NCI-H2196 (cell line): ENCODE data around the gene CIB2.

Experiments
- DNase-seq: peaks from one replicate; lab custom pipeline; 2025; ENCODE audit not compliant: unreplicated experiment; lab: John Stamatoyannopoulos, UW

Gene CIB2

DNA sequence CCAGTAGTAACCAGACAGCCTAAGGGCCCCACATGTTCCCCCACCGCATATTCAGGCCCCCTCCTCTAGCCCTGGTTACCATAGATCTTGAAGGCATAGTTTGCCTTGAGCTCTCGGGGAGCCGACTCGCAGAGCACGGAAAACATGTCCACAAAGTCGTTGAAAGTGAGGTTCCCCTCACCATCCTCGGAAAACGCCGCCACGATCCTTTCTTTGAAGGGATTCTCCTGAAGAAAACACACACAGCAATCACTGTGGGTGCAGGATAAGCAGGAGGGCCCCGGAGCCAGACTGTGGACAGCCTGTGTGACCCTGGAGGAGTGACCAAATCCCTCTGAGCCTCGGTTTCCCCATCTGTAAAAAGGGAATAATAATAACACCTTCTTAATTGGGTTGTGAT lies 22.1 kb downstream of the CIB2 start:
- DNase-seq = no peak

- DNase-seq = peak; percentile 65
These were observed 22.8 kb downstream of the CIB2 start for GRCh38 chr15:78108300-78109084.

GRCh38 chr15:78107471-78107870 lies 23.8 kb downstream of the CIB2 start:
- no peak for DNase-seq

GRCh38 chr15:78105476-78106241 lies 25.6 kb downstream of the CIB2 start:
- no peak for DNase-seq

- no peak for DNase-seq
These were observed 26.4 kb downstream of the CIB2 start for GRCh38 chr15:78104566-78105475.

GRCh38 chr15:78104119-78104479 lies 27.1 kb downstream of the CIB2 start:
- DNase-seq = no peak

DNA sequence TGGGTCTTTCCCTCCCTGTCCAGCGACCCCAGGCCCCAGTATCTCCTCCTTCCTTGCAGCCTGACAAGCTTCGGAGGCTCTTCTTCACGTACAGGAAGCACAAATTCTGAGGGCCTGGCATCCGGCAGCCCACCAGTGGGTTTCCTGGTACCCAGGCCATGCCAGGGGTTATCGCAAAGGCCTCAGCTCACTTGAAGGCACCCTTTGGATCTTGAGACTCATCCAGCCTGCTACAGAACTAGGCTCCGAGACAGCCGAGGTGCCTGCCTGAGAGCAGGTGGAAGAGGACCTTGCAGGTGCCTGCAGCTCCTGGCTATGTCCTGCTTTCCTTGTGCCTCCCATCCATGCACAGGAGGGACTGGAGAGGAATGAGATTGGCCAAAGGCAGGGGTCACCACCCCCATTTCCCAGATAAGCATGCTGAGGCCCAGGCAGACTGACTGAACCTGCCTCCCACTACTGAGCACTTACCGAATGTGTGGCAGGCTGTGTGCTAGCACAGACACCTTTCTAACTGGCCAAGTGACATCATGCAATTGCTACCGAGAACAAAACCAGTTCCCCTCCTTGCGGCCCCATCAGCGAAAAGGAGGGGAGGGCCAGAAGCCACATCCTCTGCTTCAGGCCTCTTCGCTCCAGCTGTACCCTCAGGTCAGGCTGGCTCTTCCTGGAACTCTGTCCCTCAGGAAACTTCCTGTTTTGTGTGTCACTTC lies 27.7 kb downstream of the CIB2 start:
- no peak for DNase-seq

- no peak for DNase-seq
These were observed 28.5 kb downstream of the CIB2 start for GRCh38 chr15:78102741-78103140.

GRCh38 chr15:78102211-78102610 lies 29.0 kb downstream of the CIB2 start:
- DNase-seq = no peak

DNA sequence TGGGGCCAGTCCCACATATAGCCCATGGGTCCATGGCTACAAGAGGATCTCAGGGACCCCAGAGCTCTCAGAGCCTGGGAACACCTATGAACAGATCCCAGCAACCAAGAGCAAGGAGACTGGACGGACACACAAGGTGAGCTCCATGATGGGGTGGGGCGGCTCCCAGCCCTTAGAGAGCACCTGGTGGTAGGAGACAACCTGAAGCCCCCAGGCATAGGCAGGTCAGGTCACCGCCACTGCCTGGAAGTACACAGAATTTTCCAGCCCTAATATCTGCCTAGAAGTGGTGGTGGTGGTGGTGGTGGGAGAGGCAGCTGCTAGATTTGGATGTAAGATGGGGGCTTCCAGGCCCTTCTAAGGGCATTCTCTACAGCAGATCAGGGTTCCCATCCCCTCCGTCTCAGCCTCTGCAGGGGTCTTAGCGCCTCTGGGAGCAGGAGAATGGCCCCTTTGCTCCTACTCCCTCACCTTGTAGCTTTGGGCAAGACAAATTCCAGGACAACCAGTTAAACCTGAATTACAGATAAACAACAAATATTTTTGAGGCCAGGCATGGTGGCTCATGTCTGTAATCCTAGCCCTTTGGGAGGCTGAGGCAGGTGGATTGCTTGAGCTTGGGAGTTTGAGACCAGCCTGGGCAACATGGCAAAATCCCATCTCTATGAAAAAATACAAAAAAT lies 29.7 kb downstream of the CIB2 start:
- DNase-seq = no peak

DNA sequence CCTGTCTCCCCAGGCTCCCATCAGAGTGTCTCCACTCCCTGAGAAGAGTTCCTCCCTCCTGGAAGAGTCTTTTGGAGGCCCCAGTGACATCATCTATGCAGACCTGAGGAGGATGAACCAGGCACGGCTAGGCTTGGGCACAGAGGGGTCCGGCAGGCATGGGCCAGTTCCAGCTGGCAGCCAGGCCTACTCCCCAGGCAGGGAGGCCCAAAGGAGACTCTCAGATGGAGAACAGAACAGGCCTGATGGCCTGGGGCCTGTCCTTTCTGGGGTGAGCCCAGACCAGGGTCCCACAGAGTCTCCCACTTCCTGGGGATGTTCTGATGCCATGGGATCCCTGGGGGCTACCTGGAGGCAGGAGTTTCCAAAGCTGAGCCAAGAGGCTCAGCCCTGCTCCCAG lies 30.4 kb downstream of the CIB2 start:
- DNase-seq = no peak

DNA sequence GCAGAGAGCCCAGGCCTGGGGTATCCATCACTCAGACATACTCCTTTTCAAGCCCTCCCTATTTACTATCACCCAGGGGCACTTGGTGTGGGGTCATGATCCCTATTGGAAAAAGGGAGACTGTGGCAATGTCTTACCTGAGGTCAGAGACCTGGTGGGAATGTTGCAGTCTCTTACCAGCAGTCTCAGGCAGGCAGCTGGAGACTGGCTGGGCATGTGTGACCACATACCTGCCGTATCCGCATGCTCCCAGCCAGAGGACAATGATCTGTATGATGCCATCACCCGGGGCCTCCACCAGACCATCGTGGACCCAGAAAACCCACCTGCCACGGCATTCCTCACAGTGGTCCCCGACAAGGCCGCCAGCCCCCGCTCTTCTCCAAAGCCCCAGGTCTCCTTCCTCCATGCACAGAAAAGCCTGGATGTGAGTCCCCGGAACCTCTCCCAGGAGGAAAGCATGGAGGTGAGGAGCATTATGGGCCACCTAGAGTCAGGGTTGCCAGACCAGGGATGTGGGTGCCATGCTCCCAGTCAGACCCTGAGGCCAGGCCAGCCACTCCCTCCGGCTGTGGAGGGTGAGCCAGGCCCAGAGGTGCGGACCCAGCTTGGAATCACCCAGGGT lies 33.0 kb downstream of the CIB2 start:
- DNase-seq = no peak

- no peak for DNase-seq
These were observed 33.6 kb downstream of the CIB2 start for GRCh38 chr15:78097667-78098066.

DNA sequence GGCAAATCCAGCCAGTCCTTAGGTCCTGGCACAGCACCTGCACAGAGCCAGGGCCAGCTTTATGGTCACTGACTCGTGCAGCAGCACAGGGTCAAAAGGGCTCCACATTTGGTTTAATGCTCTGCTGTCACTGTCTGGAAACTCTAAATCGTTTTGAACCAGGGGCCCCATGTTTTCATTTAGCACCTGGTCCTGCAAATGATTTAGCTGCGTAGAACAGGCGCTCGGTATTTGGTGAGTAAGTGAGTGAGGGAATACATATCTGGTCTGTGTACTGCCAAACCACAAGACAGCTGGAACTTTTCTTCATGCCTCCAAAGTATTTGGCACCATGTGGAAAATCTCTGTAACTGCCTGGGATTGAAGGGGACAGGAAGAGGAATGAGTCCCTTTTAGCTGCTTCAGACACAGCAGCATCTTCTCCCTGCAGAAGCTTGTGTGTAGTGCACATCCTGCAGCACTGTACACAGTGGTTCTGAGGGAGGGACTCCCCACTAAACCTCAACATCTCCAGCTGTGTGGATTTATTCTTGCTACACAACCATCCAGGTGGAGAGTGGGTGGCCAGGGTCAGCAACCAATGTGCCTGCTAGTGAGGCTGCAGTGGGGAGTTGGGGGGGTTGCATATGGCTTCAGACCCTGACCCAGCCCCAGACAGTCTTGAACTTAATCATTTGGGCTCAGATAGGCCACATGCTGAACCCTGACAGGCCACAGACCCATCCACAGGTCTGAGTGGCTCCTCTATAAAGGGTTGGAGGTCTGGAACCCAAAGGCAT lies 37.8 kb downstream of the CIB2 start:
- DNase-seq = no peak

DNA sequence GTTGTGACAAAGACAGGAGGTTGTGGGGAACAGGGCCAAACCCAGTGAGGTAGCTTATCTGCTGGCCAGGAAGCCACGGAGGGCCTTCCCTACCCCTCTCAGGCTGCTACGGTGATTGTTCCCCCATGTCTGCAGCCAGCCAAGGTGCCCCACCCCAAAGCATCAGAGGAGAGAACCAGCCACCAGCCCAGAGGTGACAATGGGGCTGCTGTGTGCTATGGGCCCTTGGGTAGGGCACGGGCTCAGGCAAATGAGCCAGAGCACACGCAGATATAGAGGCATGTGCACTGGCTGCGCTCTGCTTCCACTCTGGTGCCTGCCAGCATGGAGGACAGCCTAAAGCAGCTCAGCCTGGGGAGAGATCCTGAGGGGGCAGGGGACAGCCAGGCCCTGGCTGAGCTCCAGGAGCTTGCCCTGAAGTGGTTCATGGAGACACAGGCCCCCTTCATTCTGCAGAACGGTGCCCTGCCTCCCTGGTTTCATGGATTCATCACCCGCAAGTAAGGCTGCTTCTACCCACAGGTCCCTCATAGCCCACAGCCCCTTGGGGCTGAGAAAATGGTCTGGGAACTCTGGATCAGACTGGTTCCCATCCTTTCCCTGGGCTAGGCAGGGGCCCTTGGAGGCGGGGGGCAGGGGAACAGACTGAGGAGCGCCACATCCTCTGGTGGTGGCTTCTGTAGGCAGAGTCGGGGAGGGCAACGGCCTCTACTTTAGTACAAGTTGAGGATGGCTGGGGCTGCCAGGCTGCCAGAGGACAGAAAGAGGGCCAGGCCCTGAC lies 38.8 kb downstream of the CIB2 start, which contains the start of gene SH2D7:
Gene SH2D7, plus strand, starts transcription at position 301 of the 781 bp plus-strand sequence. Its CDS starts 24 bp downstream, at position 325.
- DNase-seq = no peak

DNA sequence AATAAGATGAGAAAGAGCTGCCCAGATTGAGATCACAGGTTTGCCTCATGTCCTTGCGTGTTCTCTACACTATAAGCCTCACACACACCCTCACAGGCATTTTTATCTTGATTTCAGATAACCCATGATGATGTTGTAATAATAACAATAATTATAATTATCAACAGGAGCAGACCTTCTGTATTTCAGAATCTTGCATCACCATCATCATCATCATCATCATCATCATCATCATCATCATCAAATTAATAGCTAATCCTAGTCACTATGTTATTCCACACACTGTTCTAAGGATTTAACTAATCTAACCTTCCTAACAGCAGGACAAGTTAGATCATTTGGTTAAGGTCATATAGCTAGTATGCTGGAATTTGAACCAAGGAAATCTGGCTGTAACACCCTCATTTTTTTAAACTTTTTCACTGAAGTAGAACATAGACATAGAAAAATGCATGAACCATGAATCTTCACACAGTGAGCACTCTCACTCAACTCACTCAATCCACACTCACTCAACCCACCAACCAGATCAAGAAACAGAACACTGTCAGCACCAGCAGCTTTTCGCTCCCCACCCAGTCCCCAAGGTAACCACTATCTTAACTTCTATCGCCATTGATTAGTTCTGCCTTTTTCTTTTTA lies 40.7 kb downstream of the CIB2 start:
- no peak for DNase-seq

DNA sequence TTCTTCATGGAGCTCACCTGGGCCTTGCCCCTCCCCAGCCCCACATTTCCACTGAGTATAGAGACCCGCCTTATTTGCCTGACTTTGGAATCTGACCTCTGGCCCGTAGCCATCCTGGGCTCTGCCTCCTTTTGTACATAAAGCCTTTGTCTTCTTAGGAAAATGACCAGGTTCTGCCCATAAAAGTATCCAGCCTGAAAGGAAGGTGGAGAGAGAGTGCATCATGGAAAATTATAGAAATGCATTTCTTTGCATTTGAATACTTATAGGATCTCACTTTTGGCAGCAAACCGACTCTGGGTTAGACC lies 42.5 kb downstream of the CIB2 start:
- DNase-seq = no peak
